Fibroblast of lung (primary cell): ENCODE data around the gene ZNF426. TPM values are rescaled to one million over a fixed set of nuclear protein-coding genes. Genes with fewer than 3 reads are reported as not detected.

Experiments
- DNase-seq, 2 donors: peaks; one replicate each; pipeline versions ENCODE4 v3.0.0 to v3.0.0-alpha.2; 2010; ENCODE audit warnings: low read depth in 2 of 2
- H2AFZ ChIP-seq: 2 replicates; pipeline ENCODE4 v1.5.1; 2012; ENCODE audit warnings: low read length, control low read depth, inconsistent platforms
- H3K27ac ChIP-seq: 2 replicates; pipeline ENCODE4 v1.5.1; 2011; ENCODE audit warnings: low read length, control low read depth; ENCODE audit not compliant: insufficient read depth
- H3K27me3 ChIP-seq: 2 replicates; pipeline ENCODE4 v1.5.1; 2011; ENCODE audit warnings: mild to moderate bottlenecking, low read length; ENCODE audit not compliant: control insufficient read depth, insufficient read depth
- H3K36me3 ChIP-seq: 2 replicates; pipeline ENCODE4 v1.5.1; 2011; ENCODE audit warnings: low read length; ENCODE audit not compliant: control insufficient read depth, insufficient read depth
- H3K4me1 ChIP-seq: 2 replicates; pipeline ENCODE4 v1.5.1; 2011; ENCODE audit warnings: low read length; ENCODE audit not compliant: control insufficient read depth, insufficient read depth; ENCODE audit errors: extremely low read depth
- H3K4me2 ChIP-seq: 2 replicates; pipeline ENCODE4 v1.5.1; 2011; ENCODE audit warnings: low read length, control low read depth; ENCODE audit not compliant: insufficient read depth; ENCODE audit errors: extremely low read depth
- H3K4me3 ChIP-seq, 4 experiments: fragments of 200-600 bp in 1 of 4; sonication (generic) in 1 of 4; replicated peaks in 1 of 4; 2 replicates each; pipeline ENCODE4 v1.5.1; 2011 to 2016; ENCODE audit warnings: low read length in 4 of 4, low read depth in 3 of 4, mild to moderate bottlenecking in 3 of 4, control low read depth in 2 of 4, inconsistent platforms in 1 of 4, mixed read lengths in 1 of 4; ENCODE audit not compliant: insufficient read depth in 1 of 4; ENCODE audit errors: control extremely low read depth in 1 of 4
- H3K79me2 ChIP-seq: 2 replicates; pipeline ENCODE4 v1.5.1; 2012; ENCODE audit warnings: mild to moderate bottlenecking, low read length, inconsistent platforms; ENCODE audit not compliant: control insufficient read depth, insufficient read depth
- H3K9ac ChIP-seq: 2 replicates; pipeline ENCODE4 v1.5.1; 2011; ENCODE audit warnings: mild to moderate bottlenecking, low read length, control low read depth; ENCODE audit not compliant: insufficient read depth
- H3K9me3 ChIP-seq: 2 replicates; pipeline ENCODE4 v1.5.1; 2012; ENCODE audit warnings: low read depth, low read length; ENCODE audit not compliant: control insufficient read depth, insufficient read depth
- H4K20me1 ChIP-seq: 2 replicates; pipeline ENCODE4 v1.5.1; 2011; ENCODE audit warnings: low read length; ENCODE audit not compliant: control insufficient read depth, insufficient read depth; ENCODE audit errors: extremely low read depth
- CTCF ChIP-seq, 2 donors: IDR thresholded peaks in 1 of 2; conservative IDR thresholded peaks in 1 of 2; 1 replicate in 1 of 2; 2 replicates in 1 of 2; pipeline ENCODE4 v1.5.1; 2011 to 2012; ENCODE audit warnings: low read length in 2 of 2, control low read depth in 1 of 2, inconsistent platforms in 1 of 2, low read depth in 1 of 2, mild to moderate bottlenecking in 1 of 2
- EZH2 ChIP-seq: IDR thresholded peaks from 2 replicates; pipeline ENCODE4 v1.5.1; 2012; ENCODE audit warnings: low read length, control low read depth, mild to moderate bottlenecking; ENCODE audit errors: missing control alignments
- polyA plus RNA-seq, 2 donors: library from polyadenylated mRNA; depleted of rRNA in 1 of 2; stranded (reverse) in 1 of 2; unstranded in 1 of 2; fragments of >200 nt; gene quantifications; 2 replicates each; pipeline ENCODE4 v1.2.1, GENCODE V29; 2011 to 2012; ENCODE audit warnings: missing spikeins in 1 of 2
- total RNA-seq: library from RNA; depleted of rRNA; stranded (reverse); fragments of >200 nt; gene quantifications from 2 replicates; pipeline ENCODE4 v1.2.1, GENCODE V29; 2014

Gene ZNF426
- total and polyA plus RNA-seq, 2 donors (not counting 1 experiment from before 2014, with no cell fraction given) = 12.4 to 28.9 TPM

GRCh38 chr19:9528757-9529336 lies 9.6 kb downstream of the ZNF426 start:
- H3K36me3 ChIP-seq = peaks cover 30% of the 10 kb centered on the region
- TF ChIP-seq CTCF (conservative IDR thresholded peaks at IDR 0.05 in 1 of 2, IDR thresholded peaks at IDR 0.05 in 1 of 2; ENCODE audit: low read depth in 1 of 2, low read length in 2 of 2) = no peak
- TF ChIP-seq EZH2 = no peak
- H2AFZ ChIP-seq = no peak overlapping the region
- no peaks in the 10 kb centered on the region for H3K27me3 ChIP-seq
- peak; percentile 14 to 28 for DNase-seq
- H3K4me1 ChIP-seq = no peaks in the 10 kb centered on the region
- no peak overlapping the region for H3K4me3 ChIP-seq
- H3K27ac ChIP-seq = no peak overlapping the region
- H3K4me2 ChIP-seq = no peak overlapping the region
- H3K79me2 ChIP-seq = no peaks in the 10 kb centered on the region
- peaks cover 28% of the 10 kb centered on the region for H3K9me3 ChIP-seq
- H4K20me1 ChIP-seq = no peaks in the 10 kb centered on the region
- H3K9ac ChIP-seq = no peak overlapping the region

- Histone ChIP-seq H3K36me3 (peaks cover 7% of the 10 kb centered on the region), H3K9me3 (peaks cover 16% of the 10 kb centered on the region), H3K4me1 (no peaks in the 10 kb centered on the region), H3K9ac (no peak overlapping the region), H2AFZ (no peak overlapping the region), H3K4me2 (no peak overlapping the region), H4K20me1 (no peaks in the 10 kb centered on the region), H3K27ac (no peak overlapping the region), H3K79me2 (no peaks in the 10 kb centered on the region), H3K27me3 (no peaks in the 10 kb centered on the region), H3K4me3 (no peak overlapping the region)
- peak; percentile 10 to 19 for DNase-seq
- TF ChIP-seq EZH2 (no peak), CTCF (conservative IDR thresholded peaks at IDR 0.05 in 1 of 2, IDR thresholded peaks at IDR 0.05 in 1 of 2; ENCODE audit: low read depth in 1 of 2, low read length in 2 of 2) (no peak)
Measured at GRCh38 chr19:9523885-9524474, 14.5 kb downstream of the ZNF426 start.

- H3K79me2 ChIP-seq = no peaks in the 10 kb centered on the region
- no peak overlapping the region for H3K4me3 ChIP-seq
- no peak for DNase-seq
- H3K9me3 ChIP-seq = no peaks in the 10 kb centered on the region
- H3K36me3 ChIP-seq = no peaks in the 10 kb centered on the region
- H3K27ac ChIP-seq = no peak overlapping the region
- no peaks in the 10 kb centered on the region for H3K4me1 ChIP-seq
- H3K27me3 ChIP-seq = no peaks in the 10 kb centered on the region
- H3K9ac ChIP-seq = no peak overlapping the region
- H3K4me2 ChIP-seq = no peak overlapping the region
- H2AFZ ChIP-seq = no peak overlapping the region
- H4K20me1 ChIP-seq = no peaks in the 10 kb centered on the region
- TF ChIP-seq EZH2 (no peak), CTCF (conservative IDR thresholded peaks at IDR 0.05 in 1 of 2, IDR thresholded peaks at IDR 0.05 in 1 of 2; ENCODE audit: low read depth in 1 of 2, low read length in 2 of 2) (no peak)
Measured at GRCh38 chr19:9507285-9507684, 31.2 kb downstream of the ZNF426 start.
